HL-60 (cell line): ENCODE measurements around the gene MAPK8IP2.

ENCODE experiments used
- CTCF ChIP-seq: IDR thresholded peaks from one replicate; pipeline ENCODE4 v1.5.1; 2011; ENCODE audit warnings: low read length, control low read depth, inconsistent platforms; ENCODE audit not compliant: insufficient read depth
- POLR2AphosphoS5 ChIP-seq: IDR thresholded peaks from 2 replicates; pipeline ENCODE4 v1.6.1; 2012; ENCODE audit warnings: low read depth

- TF ChIP-seq CTCF (no peak), POLR2AphosphoS5 (no peak)
These were observed 5.4 kb upstream of the MAPK8IP2 start for GRCh38 chr22:50595189-50595588.
